SK-N-SH (cell line): ENCODE results near the gene PEX11A. TPM values are rescaled to one million over a fixed set of nuclear protein-coding genes. Genes with fewer than 3 reads are reported as not detected.

Source experiments
- CTCF ChIA-PET: fragments of 300-600, 350-600 bp; formaldehyde crosslinking; extraction: SDS; loops from one replicate; lab custom pipeline; 2021; lab: Yijun Ruan, JAX
- POLR2A ChIA-PET: fragments of 350-600 bp; sonication (Branson Sonifier 250); formaldehyde crosslinking; extraction: SDS; loops from one replicate; lab custom pipeline; 2020; ENCODE audit warnings: antibody characterized with exemption, inconsistent platforms; lab: Yijun Ruan, JAX
- DNase-seq: peaks from one replicate; pipeline ENCODE4 v3.0.0; 2012
- H2AFZ ChIP-seq: fragments of 200-600 bp; sonication (generic); 2 replicates; pipeline ENCODE4 v1.8.1; 2016; ENCODE audit warnings: antibody characterized with exemption, mild to moderate bottlenecking, low read depth
- H3F3A ChIP-seq: fragments of 200-600 bp; sonication (generic); replicated peaks from 2 replicates; pipeline ENCODE3; 2016; ENCODE audit warnings: antibody characterized with exemption, mild to moderate bottlenecking; ENCODE audit not compliant: insufficient read depth
- H3K27ac ChIP-seq, 2 experiments: fragments of 200-500 bp in 1 of 2; fragments of 200-600 bp in 1 of 2; sonication (Bioruptor generic) in 1 of 2; sonication (generic), shearing (Covaris generic) in 1 of 2; 2 replicates each; pipeline versions ENCODE4 v1.5.1 to v1.6.1; 2014 to 2016; ENCODE audit warnings: low read depth in 2 of 2, inconsistent platforms in 1 of 2, low read length in 1 of 2, mild to moderate bottlenecking in 1 of 2, mixed read lengths in 1 of 2
- H3K27me3 ChIP-seq: fragments of 200-600 bp; sonication (generic), shearing (Covaris generic); 2 replicates; pipeline ENCODE4 v1.6.1; 2016; ENCODE audit warnings: mixed run types; ENCODE audit not compliant: insufficient read depth
- H3K36me3 ChIP-seq, 2 experiments: fragments of 200-500 bp in 1 of 2; fragments of 200-600 bp in 1 of 2; sonication (Bioruptor generic) in 1 of 2; sonication (generic) in 1 of 2; replicated peaks in 1 of 2; 2 replicates each; pipeline versions ENCODE3 to v1.5.1; 2014 to 2016; ENCODE audit warnings: low read length in 1 of 2, mild to moderate bottlenecking in 1 of 2; ENCODE audit not compliant: insufficient read depth in 2 of 2, control insufficient read depth in 1 of 2
- H3K4me1 ChIP-seq, 2 experiments: fragments of 200-500 bp in 1 of 2; fragments of 200-600 bp in 1 of 2; sonication (Bioruptor generic) in 1 of 2; sonication (generic), shearing (Covaris generic) in 1 of 2; 2 replicates each; pipeline versions ENCODE4 v1.5.1 to v1.6.1; 2014 to 2016; ENCODE audit warnings: low read depth in 1 of 2, low read length in 1 of 2, mixed run types in 1 of 2; ENCODE audit not compliant: insufficient read depth in 2 of 2, control insufficient read depth in 1 of 2
- H3K4me2 ChIP-seq: fragments of 200-600 bp; sonication (generic), shearing (Covaris generic); 2 replicates; pipeline ENCODE4 v1.6.1; 2017; ENCODE audit warnings: mixed run types
- H3K4me3 ChIP-seq, 2 experiments: fragments of 200-500 bp in 1 of 2; fragments of 200-600 bp in 1 of 2; sonication (Bioruptor generic) in 1 of 2; sonication (generic), shearing (Covaris generic) in 1 of 2; 2 replicates each; pipeline versions ENCODE4 v1.5.1 to v1.8.1; 2014 to 2016; ENCODE audit warnings: low read depth in 2 of 2, inconsistent platforms in 1 of 2, low read length in 1 of 2, mild to moderate bottlenecking in 1 of 2, mixed read lengths in 1 of 2, moderate library complexity in 1 of 2
- H3K79me2 ChIP-seq: fragments of 200-600 bp; sonication (generic); 2 replicates; pipeline ENCODE4 v1.8.1; 2017; ENCODE audit warnings: mild to moderate bottlenecking; ENCODE audit not compliant: insufficient read depth
- H3K9ac ChIP-seq: fragments of 200-600 bp; sonication (generic); 2 replicates; pipeline ENCODE4 v1.6.1; 2017; ENCODE audit warnings: mixed run types
- H3K9me2 ChIP-seq: fragments of 200-600 bp; sonication (generic); 2 replicates; pipeline ENCODE4 v1.6.1; 2017; ENCODE audit warnings: mixed run types
- H3K9me3 ChIP-seq: fragments of 200-600 bp; sonication (generic); 2 replicates; pipeline ENCODE4 v1.6.1; 2017; ENCODE audit warnings: mixed run types, mild to moderate bottlenecking, moderate library complexity
- H4K20me1 ChIP-seq: fragments of 200-600 bp; sonication (generic); 2 replicates; pipeline ENCODE4 v1.6.1; 2017; ENCODE audit warnings: mild to moderate bottlenecking, mixed run types; ENCODE audit not compliant: insufficient read depth
- CTCF ChIP-seq: fragments of 200-600 bp; sonication (generic); IDR thresholded peaks from 2 replicates; pipeline ENCODE4 v1.6.1; 2017; ENCODE audit warnings: antibody characterized with exemption, mild to moderate bottlenecking, moderate library complexity
- ELF1 ChIP-seq: IDR thresholded peaks from 2 replicates; pipeline ENCODE4 v1.4.0; 2012
- EP300 ChIP-seq, 2 experiments: IDR thresholded peaks; 2 replicates each; pipeline versions ENCODE4 v1.4.0 to v1.6.1; 2012; ENCODE audit warnings: borderline replicate concordance in 1 of 2, low read depth in 1 of 2, low read length in 1 of 2
- EZH2phosphoT487 ChIP-seq: fragments of 200-600 bp; sonication (generic); IDR thresholded peaks from 2 replicates; pipeline ENCODE4 v1.6.1; 2017; ENCODE audit warnings: low read depth, mixed run types, mild to moderate bottlenecking, antibody characterized with exemption, moderate library complexity, borderline replicate concordance
- FOXJ3 ChIP-seq: sonication (generic); formaldehyde crosslinking; IDR thresholded peaks from 2 replicates; pipeline ENCODE4 v1.5.1; 2020; ENCODE audit warnings: mild to moderate bottlenecking, missing genetic modification reagents
- GABPA ChIP-seq: IDR thresholded peaks from 2 replicates; pipeline ENCODE4 v1.4.0; 2012; ENCODE audit warnings: low read depth, mild to moderate bottlenecking
- GATA2 ChIP-seq: sonication (generic); formaldehyde crosslinking; IDR thresholded peaks from 2 replicates; pipeline ENCODE4 v1.5.0; 2020; ENCODE audit warnings: mild to moderate bottlenecking, missing genetic modification reagents
- IRF3 ChIP-seq: fragments of 150-350 bp; IDR thresholded peaks from 2 replicates; pipeline ENCODE4 v1.6.1; 2016; ENCODE audit warnings: mild to moderate bottlenecking, low read depth, low read length
- MAX ChIP-seq: IDR thresholded peaks from 2 replicates; pipeline ENCODE4 v1.4.0; 2012; ENCODE audit warnings: low read depth
- MXI1 ChIP-seq: IDR thresholded peaks from 2 replicates; pipeline ENCODE4 v1.6.1; 2012; ENCODE audit warnings: mild to moderate bottlenecking, low read depth, low read length, improper control_type of control experiment
- RAD21 ChIP-seq: IDR thresholded peaks from 2 replicates; pipeline ENCODE4 v1.6.1; 2012; ENCODE audit warnings: mild to moderate bottlenecking, low read length
- REST ChIP-seq: IDR thresholded peaks from 2 replicates; pipeline ENCODE4 v1.6.1; 2012; ENCODE audit warnings: mild to moderate bottlenecking, low read depth, low read length, moderate library complexity
- RFX5 ChIP-seq: IDR thresholded peaks from 2 replicates; pipeline ENCODE4 v1.6.1; 2012; ENCODE audit warnings: mild to moderate bottlenecking, improper control_type of control experiment, low read length
- SIN3A ChIP-seq: IDR thresholded peaks from 2 replicates; pipeline ENCODE4 v1.6.1; 2012; ENCODE audit warnings: low read depth, mild to moderate bottlenecking, low read length, moderate library complexity, borderline replicate concordance
- SMC3 ChIP-seq: IDR thresholded peaks from 2 replicates; pipeline ENCODE4 v1.6.1; 2012; ENCODE audit warnings: low read depth, low read length, improper control_type of control experiment
- USF2 ChIP-seq: fragments of 150-350 bp; IDR thresholded peaks from 2 replicates; pipeline ENCODE4 v1.6.1; 2017; ENCODE audit warnings: antibody characterized with exemption, low read length, low read depth, borderline replicate concordance
- WGBS: methylation state at CpG from one replicate; pipeline ENCODE4 v1.1.6; 2017; ENCODE audit warnings: low lambda C conversion rate; 5-methylcytosine and 5-hydroxymethylcytosine counted together
- polyA plus RNA-seq, 3 experiments: library from polyadenylated mRNA; depleted of rRNA; stranded (reverse); fragments of >200 nt; gene quantifications; 2 replicates each; pipeline ENCODE4 v1.2.3, GENCODE V29; 2012

Gene PEX11A
- polyA plus RNA-seq (2012; rRNA removed) = 6.1 and 7.0 TPM in 2 replicates
- 5.9 and 6.6 TPM in 2 replicates for polyA plus RNA-seq (2012; cell fraction: cytosol; rRNA removed)
- 3.5 and 5.1 TPM in 2 replicates for polyA plus RNA-seq (2012; cell fraction: nucleus; rRNA removed)

GRCh38 chr15:89690276-89691218 lies at the start of gene PEX11A, which contains the start of gene WDR93:
Gene PEX11A (minus strand): TSS chr15:89690754. CDS start chr15:89690632, 122 bp downstream.
Gene WDR93 (plus strand): TSS chr15:89690811. CDS start chr15:89701747, 10,936 bp downstream.
- H3K27me3 ChIP-seq = no peaks in the 10 kb centered on the region
- 4% methylated on average over 31 of the region's 60 CpGs for WGBS
- H4K20me1 ChIP-seq = no peaks in the 10 kb centered on the region
- peak within 1 kb of the TSS in 1 of 2 experiments; percentile 25; a peak in 1 of 4 replicates for H3K27ac ChIP-seq
- peak within 1 kb of the TSS; percentile 91 to 95 for H3K4me3 ChIP-seq
- peak; percentile 88 for DNase-seq
- H3K9me3 ChIP-seq = no peaks in the 10 kb centered on the region
- peaks cover 0 to 2% of the 10 kb centered on the region in 2 experiments for H3K36me3 ChIP-seq
- CTCF ChIA-PET = interaction anchor here (1.4 to 4.8 kb wide), 2 partner anchors 18 to 184 kb away, joined by 3 to 29 read pairs; no protein-coding TSS in a partner anchor
- H2AFZ ChIP-seq = peak within 1 kb of the TSS; percentile 98
- H3K4me1 ChIP-seq = no peaks in the 10 kb centered on the region; a peak in 2 of 4 replicates
- POLR2A ChIA-PET = no interaction called here
- peaks cover 8% of the 10 kb centered on the region; the same call in 1 of the 2 replicates for H3K79me2 ChIP-seq
- H3F3A ChIP-seq = peaks cover 6% of the 10 kb centered on the region
- TF ChIP-seq GABPA (peak; percentile 89), SIN3A (0 out of 2 replicates have a peak, but pooled peaks have one; percentile 23), MAX (0 out of 2 replicates have a peak, but pooled peaks have one; percentile 47), USF2 (no peak), IRF3 (no peak), ELF1 (peak; percentile 54), MXI1 (peak; percentile 81), RFX5 (0 out of 2 replicates have a peak, but pooled peaks have one; percentile 9)
- peak within 1 kb of the TSS; percentile 65 for H3K9ac ChIP-seq
- H3K9me2 ChIP-seq = no peaks in the 10 kb centered on the region
- H3K4me2 ChIP-seq = peak within 1 kb of the TSS; percentile 95

- Histone ChIP-seq H3K4me1 (no peaks in the 10 kb centered on the region), H3K9me3 (no peaks in the 10 kb centered on the region), H4K20me1 (no peaks in the 10 kb centered on the region), H2AFZ (peak overlapping the region; percentile 61), H3K4me3 (no peak overlapping the region; a peak in 1 of 4 replicates), H3K9me2 (no peaks in the 10 kb centered on the region), H3K27ac (no peak overlapping the region), H3F3A (no peaks in the 10 kb centered on the region), H3K79me2 (no peaks in the 10 kb centered on the region), H3K4me2 (no peak overlapping the region), H3K27me3 (no peaks in the 10 kb centered on the region; the same call in 1 of the 2 replicates), H3K9ac (no peak overlapping the region), H3K36me3 (no peaks in the 10 kb centered on the region)
- WGBS = 8% methylated on average over 7 of the region's 8 CpGs
- ChIA-PET CTCF (interaction anchor here (0.5 to 3.8 kb wide), 32 partner anchors 8 to 337 kb away, joined by 3 to 38 read pairs (median 4); partner anchors contain the start of genes AP3S2, MESP1 and MESP2), POLR2A (interaction anchor here (1.2 to 1.7 kb wide), 2 partner anchors 135 to 154 kb away, joined by 3 to 7 read pairs; partner anchors contain the start of gene AP3S2)
- peak; percentile 84 for DNase-seq
- TF ChIP-seq RAD21 (peak; percentile 92), CTCF (peak; percentile 85), GATA2 (no peak), EP300 (IDR thresholded peaks at IDR 0.05; ENCODE audit: borderline replicate concordance in 1 of 2, low read depth in 1 of 2, low read length in 1 of 2) (no peak), FOXJ3 (CRISPR knock-in tag) (no peak), REST (no peak), SMC3 (peak; percentile 74), EZH2phosphoT487 (no peak)
Observed at GRCh38 chr15:89740137-89740536, 49.6 kb upstream of the PEX11A start.
